Ishikawa (cell line): ENCODE data around the gene RAPGEF6.

Experiments
- CEBPB ChIP-seq: IDR thresholded peaks from 2 replicates; pipeline ENCODE4 v1.6.1; 2012
- CREB1 ChIP-seq: IDR thresholded peaks from 2 replicates; pipeline ENCODE4 v1.6.1; 2012; ENCODE audit warnings: low read depth
- EGR1 ChIP-seq: IDR thresholded peaks from 2 replicates; pipeline ENCODE4 v1.6.1; 2012
- EP300 ChIP-seq: IDR thresholded peaks from 2 replicates; pipeline ENCODE4 v1.6.1; 2012; ENCODE audit warnings: borderline replicate concordance
- FOXM1 ChIP-seq: IDR thresholded peaks from 2 replicates; pipeline ENCODE4 v1.6.1; 2012; ENCODE audit warnings: low read depth, borderline replicate concordance
- MAX ChIP-seq: IDR thresholded peaks from 2 replicates; pipeline ENCODE4 v1.6.1; 2012
- NFIC ChIP-seq: IDR thresholded peaks from 2 replicates; pipeline ENCODE4 v1.6.1; 2012
- RAD21 ChIP-seq: IDR thresholded peaks from 2 replicates; pipeline ENCODE4 v1.6.1; 2012; ENCODE audit warnings: low read depth
- REST ChIP-seq: IDR thresholded peaks from 2 replicates; pipeline ENCODE4 v1.6.1; 2012; ENCODE audit warnings: low read depth, mild to moderate bottlenecking
- TAF1 ChIP-seq: IDR thresholded peaks from 2 replicates; pipeline ENCODE4 v1.6.1; 2012; ENCODE audit warnings: low read depth, mild to moderate bottlenecking
- TEAD4 ChIP-seq: IDR thresholded peaks from 2 replicates; pipeline ENCODE4 v1.6.1; 2012
- USF1 ChIP-seq: IDR thresholded peaks from 2 replicates; pipeline ENCODE4 v1.6.1; 2012
- YY1 ChIP-seq: IDR thresholded peaks from 2 replicates; pipeline ENCODE4 v1.6.1; 2012; ENCODE audit warnings: low read depth
- ZBTB7A ChIP-seq: IDR thresholded peaks from 2 replicates; pipeline ENCODE4 v1.6.1; 2012; ENCODE audit warnings: low read depth

GRCh38 chr5:131461742-131462141, 173.3 kb downstream of the RAPGEF6 start:
- TF ChIP-seq ZBTB7A, result no peak
- no peak for TF ChIP-seq REST
- no peak for TF ChIP-seq EP300
- no peak for TF ChIP-seq TEAD4
- no peak for TF ChIP-seq CREB1
- TF ChIP-seq CEBPB, result no peak
- no peak for TF ChIP-seq NFIC
- TF ChIP-seq FOXM1, result no peak
- no peak for TF ChIP-seq YY1
- TF ChIP-seq RAD21, result no peak
- no peak for TF ChIP-seq MAX
- TF ChIP-seq TAF1, result no peak
- no peak for TF ChIP-seq USF1
- TF ChIP-seq EGR1, result no peak
